GM12873 (cell line): ENCODE measurements around the gene PIGN.

ENCODE experiments used
- TF ChIP-seq, protein P1 (sequence below): IDR thresholded peaks from 2 replicates; pipeline ENCODE4 v1.5.1; 2012; ENCODE audit warnings: low read depth, mild to moderate bottlenecking, moderate library complexity, low read length, control low read depth; ENCODE audit not compliant: insufficient read depth; ENCODE audit errors: missing control alignments

Gene PIGN

DNA sequence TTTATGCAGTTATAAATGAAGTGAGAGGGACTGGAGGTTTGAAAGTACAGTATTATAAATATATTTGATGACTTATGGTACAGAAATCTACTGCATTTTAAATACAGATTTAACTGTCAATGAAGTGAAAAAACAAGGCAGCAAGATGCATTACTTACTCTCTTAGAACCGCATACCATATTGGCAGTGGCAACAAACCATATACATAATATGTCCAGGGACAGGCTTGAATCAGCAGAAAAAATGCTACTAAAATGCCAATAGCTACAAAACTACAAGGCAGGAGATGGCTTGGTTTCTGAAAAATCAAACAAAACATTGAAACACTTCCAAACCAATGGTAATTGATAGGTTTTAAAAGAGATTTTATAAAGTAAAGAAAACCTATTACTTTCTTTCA lies 77.2 kb downstream of the PIGN start:
- TF ChIP-seq, protein P1, sequence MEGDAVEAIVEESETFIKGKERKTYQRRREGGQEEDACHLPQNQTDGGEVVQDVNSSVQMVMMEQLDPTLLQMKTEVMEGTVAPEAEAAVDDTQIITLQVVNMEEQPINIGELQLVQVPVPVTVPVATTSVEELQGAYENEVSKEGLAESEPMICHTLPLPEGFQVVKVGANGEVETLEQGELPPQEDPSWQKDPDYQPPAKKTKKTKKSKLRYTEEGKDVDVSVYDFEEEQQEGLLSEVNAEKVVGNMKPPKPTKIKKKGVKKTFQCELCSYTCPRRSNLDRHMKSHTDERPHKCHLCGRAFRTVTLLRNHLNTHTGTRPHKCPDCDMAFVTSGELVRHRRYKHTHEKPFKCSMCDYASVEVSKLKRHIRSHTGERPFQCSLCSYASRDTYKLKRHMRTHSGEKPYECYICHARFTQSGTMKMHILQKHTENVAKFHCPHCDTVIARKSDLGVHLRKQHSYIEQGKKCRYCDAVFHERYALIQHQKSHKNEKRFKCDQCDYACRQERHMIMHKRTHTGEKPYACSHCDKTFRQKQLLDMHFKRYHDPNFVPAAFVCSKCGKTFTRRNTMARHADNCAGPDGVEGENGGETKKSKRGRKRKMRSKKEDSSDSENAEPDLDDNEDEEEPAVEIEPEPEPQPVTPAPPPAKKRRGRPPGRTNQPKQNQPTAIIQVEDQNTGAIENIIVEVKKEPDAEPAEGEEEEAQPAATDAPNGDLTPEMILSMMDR: no peak

DNA sequence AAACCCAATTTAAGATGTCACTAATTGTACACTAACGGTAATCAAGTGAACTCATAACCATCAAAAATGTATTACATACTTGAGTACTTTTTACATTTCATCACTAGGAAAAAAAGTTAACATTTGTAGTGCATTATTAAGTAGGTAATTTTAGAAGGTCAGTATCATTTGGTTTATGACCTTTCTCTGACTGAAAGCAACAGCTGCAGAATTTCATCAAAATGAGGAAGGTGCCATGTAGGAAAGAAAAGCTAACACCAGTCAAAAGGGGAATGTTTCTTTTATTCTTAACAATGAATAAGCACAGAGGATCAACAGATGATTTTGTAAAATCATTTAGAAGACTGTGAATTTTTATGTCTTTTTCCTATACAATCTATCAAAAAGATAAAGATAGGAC lies 79.0 kb downstream of the PIGN start:
- TF ChIP-seq, protein P1: no peak

DNA sequence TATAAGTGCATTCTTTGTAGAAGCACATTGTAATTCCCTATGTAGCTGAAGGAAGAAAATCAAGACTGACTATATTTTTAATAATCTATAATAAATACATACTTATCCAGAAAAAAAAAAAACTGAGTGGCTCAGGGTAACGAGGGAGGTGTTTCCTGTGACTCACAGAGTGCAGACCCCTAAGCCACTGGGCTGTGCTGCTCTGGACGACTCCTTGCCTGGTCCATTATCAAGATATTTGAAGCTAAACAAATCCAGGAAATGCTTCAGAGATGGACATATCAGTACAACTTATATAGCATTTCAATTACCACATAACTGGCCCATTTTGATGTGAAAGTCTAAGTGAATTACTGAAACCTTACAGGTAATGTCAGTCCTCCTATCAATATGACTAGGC lies 80.6 kb downstream of the PIGN start:
- TF ChIP-seq, protein P1: no peak

DNA sequence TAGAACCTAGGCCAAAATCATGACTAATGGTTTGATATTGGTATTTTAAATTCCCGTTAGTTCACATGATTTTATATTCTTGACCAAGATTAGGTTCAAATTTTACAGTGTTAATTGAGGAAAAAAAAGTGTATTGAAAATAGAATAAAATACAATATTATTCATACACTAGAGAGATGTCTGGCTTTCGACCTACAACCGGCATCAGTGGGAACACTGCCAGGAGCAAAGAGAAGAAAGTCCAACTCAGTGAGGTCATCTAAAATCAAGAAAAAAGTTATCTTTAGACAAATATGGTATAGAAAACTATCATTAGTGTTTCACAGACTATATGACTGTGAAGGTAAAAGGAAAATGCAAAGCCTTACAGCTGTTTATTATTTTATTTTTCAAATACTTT lies 81.5 kb downstream of the PIGN start:
- TF ChIP-seq, protein P1: no peak

DNA sequence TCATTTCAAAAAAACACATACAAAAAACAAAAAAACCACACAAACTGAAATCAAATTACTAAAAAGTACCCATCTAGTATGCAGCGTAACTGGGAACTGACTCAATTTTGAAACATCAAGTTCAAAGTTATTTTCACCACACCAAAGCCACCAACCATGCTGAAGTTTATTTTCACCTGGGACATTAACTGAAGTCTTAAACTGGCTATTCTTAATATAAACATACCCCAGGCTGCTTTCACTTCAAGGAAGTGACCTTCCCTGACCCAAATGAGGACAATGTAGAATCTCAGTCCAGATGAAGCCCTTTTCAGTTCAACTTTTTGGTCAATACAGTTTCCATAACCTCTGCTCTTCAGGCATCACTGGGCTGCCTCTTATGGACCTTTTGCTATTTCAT lies 84.6 kb downstream of the PIGN start:
- TF ChIP-seq, protein P1: no peak

DNA sequence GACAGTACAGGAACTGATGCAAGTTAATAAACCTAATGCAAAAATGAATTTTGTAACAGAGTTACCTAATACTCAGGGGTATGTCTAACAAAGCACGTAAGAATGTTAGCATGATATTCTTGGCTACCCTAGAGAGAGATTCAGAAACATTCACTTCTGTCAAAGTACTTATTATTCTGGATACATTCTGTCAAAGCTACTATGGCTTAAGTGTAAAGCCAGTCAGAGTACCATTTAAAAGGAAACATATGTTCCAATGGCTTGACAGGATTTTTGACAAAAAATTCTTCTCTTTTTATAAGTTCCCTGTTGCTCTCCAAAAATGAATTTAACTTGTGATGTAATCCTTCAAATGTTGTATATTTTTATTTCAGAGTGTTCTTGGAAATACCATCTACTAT lies 85.5 kb downstream of the PIGN start:
- TF ChIP-seq, protein P1: no peak

DNA sequence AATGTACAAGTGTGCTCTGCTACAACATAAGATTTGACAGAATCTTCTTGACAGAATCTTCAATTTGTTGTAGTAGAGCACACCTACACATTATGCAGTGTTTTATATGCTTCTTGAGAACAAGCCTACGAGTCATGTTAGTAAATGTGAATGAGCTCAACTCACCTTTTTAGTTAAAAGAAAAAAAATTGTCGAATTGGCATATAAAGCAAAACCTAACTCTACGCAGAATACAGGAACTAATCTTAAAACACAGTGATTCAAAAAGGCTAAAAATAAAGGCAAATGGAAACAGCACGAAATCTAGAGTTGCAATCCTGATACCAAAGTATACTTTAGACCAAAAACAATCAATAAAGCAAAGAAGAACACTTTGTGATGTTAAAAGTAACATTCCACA lies 87.9 kb downstream of the PIGN start:
- TF ChIP-seq, protein P1: no peak
